GM18861 (cell line): ENCODE data around the gene XIRP2.
"Not testable (repeated sequence)": the region's sequence is repeated elsewhere in the genome, so short reads cannot be mapped to it uniquely, and the experiment has no call there.

Experiments used
- ATAC-seq: cut with Tn5 transposase; IDR thresholded peaks from one replicate; pipeline ENCODE4 v1.9.1; 2021; ENCODE audit not compliant: unreplicated experiment

The XIRP2 gene

DNA sequence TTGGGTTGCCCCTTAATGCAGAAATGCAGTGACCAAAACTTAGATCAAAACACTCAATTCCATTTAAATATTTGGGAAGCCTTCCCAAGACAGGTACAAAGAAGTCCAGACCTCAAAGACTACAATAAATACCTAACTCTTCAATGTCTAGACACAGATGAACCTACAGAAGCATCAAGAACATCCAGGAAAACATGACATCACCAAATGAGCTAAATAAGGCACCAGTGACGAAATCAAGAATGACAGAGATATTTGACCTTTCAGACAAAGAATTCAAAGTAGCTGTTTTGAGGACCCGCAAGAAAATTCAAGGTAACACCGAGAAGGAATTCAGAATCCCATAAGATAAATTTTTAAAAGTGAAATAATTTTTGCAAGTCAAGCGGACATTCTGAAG, 140.2 kb downstream of the XIRP2 start:
- no peak for ATAC-seq

DNA sequence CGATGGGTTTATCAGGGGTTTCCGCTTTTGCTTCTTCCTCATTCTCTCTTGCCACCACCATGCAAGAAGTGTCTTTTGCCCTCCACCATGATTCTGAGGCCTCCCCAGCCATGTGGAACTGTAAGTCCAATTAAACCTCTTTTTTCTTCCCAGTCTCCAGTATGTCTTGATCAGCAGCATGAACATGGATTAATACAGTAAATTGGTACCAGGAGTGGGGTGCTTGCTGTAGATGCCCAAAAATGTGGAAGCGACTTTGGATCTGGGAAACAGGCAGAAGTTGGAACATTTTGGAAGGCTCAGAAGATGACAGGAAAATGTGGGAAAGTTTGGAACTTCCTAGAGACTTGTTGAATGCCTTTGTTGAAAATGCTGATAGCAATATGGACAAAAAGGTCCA, 146.7 kb downstream of the XIRP2 start:
- ATAC-seq = not testable (repeated sequence)

DNA sequence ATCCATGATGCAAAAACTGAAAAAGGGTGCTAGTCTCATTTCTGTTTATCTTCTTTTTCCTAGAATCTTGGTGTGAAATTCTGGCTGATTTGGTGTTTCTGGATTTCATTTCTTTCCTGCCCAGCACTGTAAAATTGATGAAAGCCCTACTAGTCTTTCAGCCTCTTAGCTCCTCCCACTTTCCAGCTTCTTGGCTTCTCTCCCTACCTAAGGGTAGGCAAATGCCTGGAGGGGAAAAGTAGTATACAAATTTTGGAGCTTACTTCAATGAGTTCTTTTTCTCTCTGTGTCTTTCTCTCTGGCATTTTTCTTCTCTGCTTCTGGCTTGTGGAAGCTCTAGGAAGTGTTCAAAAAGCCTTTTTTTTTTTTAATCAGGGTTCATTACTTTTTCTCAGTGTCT, 160.5 kb downstream of the XIRP2 start:
- ATAC-seq = no peak

DNA sequence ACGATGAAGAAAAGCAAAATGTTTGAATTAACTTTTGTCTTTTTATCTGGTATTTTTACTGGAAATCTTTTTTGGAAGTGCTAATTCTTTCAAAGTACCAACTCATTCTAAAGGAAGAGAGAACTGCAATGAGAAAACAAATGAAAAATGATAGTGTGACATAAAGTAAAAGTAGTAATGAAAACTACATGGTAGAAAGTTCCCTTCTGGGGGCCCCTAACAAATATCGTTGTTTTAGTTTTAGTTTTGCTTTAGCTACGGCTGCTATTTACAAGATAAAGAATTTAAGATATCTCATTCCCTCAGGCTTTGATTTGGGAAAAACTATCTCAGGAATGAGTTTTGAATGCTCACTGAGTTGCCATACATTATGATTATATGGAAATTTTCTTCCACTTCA, 161.4 kb downstream of the XIRP2 start:
- no peak for ATAC-seq

DNA sequence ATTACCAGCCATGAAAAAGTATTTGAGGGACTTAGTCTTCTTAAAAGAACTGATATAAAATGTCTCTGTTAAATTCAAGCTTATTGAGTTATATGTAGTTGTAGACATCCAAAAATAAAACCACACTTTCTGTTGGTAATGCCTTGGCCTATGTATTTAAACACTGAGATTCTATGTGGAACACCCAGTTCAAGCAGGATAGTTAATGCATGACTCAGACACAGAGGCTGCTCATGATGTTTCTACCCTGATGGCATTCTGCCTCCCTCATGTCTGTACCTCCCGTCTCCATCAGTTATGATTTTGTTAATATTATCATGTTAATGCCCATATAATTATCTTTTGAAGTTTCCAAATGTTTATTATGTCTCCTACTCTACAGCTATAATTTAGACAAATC, 164.5 kb downstream of the XIRP2 start:
- no peak for ATAC-seq

DNA sequence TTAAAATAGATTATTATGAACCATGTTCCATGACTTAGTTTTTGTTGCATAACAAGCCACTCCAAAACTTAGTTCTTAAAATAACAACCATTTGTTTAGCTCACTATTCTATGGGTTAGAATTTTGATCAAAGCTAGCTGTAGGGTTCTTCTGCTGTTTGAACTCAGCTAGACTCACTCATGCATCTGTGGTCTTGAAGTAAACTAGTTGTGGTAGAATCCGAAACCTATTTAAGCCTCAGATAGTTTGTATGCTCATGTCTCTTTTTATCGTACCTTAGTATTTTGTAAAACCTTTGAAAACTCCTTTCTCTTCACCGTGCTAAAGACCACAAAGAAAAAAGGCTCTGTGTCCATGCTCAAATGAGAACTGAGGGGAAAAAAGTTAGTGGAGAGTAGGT, 166.6 kb downstream of the XIRP2 start:
- no peak for ATAC-seq

DNA sequence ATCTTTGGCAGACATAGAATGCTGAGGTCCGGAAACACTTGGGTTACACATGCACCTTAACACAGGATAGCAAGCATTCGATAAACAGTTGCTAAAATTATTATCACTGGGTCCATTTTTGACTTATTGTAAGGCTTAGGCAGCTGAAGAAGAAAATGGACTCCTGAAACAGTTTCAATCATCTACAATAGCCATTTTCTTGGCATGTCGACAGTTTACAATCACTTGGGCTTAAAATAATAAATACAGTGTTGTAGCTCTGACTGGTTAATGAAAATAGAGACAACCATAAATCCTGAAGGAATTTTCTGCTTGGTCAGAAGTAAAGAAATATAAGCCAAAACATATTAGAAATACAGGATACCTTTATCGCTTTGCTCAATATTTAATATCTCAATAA, 169.2 kb downstream of the XIRP2 start:
- no peak for ATAC-seq

DNA sequence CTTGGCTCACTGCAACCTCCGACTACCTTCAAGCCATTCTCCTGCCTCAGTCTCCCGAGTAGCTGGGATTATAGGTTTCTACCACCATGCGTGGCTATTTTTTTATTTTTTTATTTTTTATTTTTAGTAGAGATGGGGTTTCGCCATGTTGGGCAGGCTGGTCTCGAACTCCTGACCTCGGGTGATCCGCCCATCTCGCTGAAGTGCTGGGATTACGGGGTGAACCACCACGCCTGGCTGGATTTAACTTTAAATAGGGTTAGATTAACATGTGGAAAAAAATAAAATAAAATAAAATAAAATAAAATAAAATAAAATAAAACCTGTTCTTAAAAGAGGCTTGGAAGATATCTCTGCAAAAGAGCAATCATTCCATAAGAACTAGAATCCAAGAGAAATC, 170.9 kb downstream of the XIRP2 start:
- no peak for ATAC-seq

DNA sequence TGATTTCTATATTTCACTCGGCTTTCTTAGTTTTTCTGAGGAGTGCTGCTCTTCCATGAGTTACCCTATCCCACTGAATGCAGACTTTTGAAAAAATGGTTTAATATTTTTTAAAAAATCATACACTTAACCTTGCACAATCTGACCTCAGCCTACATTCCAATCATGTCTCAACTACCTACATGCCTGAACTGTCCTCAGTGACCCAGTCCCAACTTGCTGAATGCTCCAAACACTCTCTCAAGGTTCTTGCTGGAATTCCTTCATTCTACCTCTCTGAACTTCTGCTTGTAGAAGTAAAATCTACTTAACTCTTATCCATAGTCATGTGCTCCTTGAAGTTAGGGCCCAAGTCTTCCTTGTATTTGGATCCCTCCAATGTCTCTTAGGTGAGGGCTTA, 181.6 kb downstream of the XIRP2 start:
- ATAC-seq = no peak

DNA sequence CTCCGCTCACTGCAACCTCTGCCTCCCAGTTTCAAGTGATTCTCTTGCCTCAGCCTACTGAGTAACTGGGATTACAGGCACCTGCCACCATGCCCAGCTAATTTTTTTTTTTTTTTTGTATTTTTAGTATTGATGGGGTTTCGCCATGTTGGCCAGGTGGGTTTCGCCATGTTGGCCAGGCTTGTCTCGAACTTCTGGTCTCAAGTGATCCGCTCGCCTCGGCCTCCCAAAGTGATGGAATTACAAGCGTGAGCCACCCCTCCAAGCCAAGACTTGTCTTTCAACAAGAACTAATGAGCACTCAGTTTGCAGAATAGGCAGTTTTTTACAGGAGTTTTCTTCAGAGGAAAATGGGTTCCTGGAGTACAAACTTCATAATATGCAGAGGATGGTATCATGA, 187.4 kb downstream of the XIRP2 start:
- ATAC-seq = not testable (repeated sequence)

DNA sequence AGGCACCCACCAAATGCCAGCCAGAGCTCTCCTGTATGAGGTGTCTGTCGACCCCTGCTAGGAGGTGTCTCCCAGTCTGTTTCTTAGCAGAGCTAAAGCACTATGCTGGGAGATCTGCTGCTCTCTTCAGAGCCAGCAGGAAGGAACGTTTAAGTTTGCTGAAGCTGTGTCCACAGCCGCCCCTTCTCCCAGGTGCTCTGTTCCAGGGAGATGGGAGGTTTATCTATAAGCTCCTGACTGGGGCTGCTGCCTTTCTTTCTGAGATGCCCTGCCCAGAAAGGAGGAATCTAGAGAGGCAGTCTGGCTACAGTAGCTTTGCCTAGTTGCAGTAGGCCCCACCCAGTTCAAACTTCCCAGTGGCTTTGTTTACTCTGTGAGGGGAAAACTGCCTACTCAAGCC, 210.7 kb downstream of the XIRP2 start:
- not testable (repeated sequence) for ATAC-seq

DNA sequence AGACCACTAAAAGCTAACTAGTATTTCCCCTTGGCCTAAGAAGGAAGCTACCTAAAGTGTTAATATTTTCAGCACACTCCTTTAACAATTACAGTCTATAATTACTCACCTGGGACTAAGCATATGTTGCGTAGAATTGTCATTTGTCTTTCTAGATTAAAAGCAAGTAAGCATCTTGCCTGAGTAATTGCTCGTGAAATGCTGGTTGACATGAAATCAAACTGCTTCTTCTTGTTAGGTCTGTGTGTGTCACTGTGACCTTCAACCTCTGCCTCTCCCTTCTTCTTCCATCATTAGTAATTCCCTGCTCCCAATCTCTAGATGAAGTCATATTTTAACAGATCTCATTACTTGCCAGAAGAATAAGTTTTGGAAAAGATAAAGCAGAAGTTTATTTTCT, 212.2 kb downstream of the XIRP2 start:
- ATAC-seq = no peak

DNA sequence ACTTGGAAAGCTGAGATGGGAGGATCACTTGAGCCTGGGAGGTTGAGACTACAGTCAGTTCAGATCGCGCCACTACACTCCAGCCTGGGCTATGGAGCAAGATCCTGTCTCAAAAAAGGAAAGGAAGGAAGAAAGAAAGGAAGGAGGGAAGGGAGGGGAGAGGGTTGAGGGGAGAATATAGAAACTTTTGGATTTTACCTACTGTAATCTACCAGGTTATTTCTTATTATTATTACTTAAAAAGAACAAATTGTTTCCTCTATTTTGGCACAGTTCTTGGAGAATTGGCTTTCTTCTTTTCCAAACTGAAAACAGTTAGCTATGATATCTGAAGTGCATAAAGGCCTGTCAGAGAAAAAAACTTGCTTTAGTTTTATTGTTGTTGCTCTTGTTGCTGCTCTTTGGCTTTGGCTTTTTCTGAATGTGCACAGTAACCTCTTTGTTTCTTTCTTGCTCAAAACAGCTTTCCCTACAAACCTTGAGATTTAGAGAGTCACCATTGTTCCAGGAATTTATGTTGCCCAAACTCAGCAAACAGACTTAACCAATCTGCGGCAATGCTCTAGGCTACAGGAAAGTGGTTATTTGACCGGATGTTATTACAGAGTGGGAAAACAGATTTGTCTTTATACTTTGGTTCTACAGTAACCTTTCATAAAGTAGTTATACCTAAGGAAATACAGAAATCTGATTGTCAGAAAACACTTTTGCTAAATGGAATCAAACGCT, 214.9 kb downstream of the XIRP2 start:
- ATAC-seq = no peak

DNA sequence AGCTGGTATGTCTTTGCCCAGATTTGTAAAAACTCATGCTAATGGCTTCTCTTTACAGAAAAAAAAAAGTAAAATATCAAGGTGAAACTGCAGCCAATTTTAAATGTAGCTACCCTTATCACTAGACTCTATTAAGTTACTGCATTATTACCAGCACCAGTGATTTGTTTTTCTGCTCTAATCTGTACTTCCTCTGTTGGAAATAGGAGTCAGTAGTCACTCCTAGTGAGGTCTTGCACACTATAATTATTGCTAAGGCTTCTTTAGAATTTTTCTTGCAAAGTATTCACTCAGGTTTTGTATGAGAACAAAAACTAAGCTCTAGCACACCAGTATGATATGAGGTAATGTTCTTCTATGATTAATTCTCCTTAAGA, 215.5 kb downstream of the XIRP2 start:
- ATAC-seq = no peak

DNA sequence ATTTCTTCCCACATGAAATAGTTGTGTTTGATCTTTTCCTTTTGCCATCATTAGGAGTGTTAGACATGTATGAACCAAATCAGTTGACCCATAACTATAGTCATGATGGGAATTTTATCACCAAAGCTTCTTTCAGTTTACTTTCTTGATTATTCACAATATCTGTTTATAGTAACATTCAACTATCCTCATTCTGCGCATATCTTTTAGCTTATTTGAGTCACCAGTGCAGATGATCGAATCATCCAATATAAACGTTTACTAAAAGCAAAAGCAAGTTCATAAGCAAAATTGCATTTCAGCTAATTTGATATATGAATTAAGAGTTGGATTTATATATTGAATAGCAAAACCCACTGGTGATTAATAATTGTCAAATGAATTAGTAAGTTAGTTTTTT, 216.4 kb downstream of the XIRP2 start:
- no peak for ATAC-seq

DNA sequence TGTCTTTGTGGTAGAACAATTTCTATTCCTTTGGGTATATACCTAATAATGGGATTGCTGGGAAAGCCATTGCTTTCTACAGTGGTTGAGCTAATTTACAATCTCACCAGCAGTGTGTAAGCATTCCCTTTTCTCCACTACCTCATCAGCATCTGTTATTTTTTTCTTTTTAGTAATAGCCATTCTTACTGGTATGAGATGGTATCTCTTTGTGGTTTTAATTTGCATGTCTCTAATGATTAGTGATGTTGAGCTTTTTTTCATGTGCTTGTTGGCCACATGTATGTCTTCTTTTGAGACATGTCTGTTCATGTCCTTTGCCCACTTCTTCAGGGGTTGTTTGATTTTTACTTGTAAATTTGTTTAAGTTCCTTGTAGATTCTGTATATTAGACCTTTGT, 221.4 kb downstream of the XIRP2 start:
- ATAC-seq = peak; percentile 72

DNA sequence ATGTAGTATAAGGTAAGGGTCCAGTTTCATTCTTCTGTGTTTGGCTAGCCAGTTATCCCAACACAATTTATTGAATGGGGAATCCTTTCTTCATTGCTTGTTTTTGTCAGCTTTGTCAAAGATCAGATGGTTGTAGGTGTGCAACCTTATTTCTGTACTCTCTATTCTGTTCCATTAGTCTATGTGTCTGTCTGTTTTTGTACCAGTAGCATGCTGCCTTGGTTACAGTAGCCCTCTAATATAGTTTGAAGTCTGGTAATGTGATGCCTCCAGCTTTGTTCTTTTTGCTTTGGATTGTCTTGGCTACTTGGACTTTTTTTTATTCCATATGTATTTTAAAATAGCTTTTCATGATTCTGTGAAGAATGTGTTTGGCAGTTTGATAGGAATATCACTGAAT, 222.1 kb downstream of the XIRP2 start:
- no peak for ATAC-seq

DNA sequence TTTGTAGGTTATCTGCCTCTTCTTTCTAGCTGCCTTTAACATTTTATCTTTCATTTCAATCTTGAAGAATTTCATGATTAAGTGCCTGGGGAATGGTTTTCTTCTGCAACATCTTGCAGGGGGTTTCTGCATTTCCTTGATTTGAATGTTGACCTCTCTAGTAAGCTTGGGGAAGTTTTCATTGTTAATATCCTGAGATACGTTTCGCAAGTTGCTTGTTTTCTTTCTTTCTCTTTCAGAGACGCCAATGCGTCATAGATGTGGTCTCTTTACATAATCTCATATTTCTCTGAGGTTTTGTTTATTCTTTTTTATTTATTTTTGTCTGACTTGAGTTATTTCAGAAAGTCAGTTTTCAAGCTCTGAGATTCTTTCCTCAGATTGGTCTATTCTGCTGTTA, 225.7 kb downstream of the XIRP2 start:
- no peak for ATAC-seq

DNA sequence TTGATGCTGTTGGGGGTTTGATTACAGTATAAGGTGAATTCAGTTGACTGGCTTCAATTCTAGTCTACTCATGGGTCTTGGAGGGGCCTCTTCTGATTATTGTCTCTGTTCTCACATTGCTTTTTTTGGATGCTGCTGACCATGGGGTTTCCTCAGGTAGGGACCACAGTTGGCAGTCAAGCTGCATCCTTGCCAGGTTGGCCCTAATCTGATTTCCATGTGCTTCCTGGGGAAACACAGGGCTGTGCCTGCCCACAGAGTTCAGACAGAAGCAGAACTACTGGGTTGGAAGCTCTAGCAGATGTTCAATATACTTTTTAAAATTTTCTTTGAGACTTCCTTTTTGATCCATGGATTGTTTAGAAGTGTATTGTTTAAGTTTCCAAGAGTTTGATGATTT, 227.3 kb downstream of the XIRP2 start:
- no peak for ATAC-seq

DNA sequence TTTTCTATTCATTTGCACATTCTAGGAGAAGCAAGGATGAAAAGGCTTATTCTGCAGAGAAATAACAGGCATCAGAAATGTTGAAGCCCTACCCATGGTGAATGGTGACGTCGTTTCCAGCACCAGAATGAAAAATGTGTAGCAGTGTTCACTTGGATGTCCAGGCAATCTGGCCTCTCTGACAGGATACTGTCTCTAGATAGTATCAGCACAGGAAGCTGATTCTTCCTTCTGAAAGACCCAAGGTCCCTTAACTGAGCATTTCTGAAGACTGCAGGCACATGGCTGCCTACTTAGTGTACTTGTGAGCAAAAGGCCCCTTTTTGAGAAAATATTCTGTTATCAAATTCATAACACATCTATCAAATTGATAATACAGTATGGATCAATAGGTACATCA, 234.1 kb downstream of the XIRP2 start:
- ATAC-seq = no peak

DNA sequence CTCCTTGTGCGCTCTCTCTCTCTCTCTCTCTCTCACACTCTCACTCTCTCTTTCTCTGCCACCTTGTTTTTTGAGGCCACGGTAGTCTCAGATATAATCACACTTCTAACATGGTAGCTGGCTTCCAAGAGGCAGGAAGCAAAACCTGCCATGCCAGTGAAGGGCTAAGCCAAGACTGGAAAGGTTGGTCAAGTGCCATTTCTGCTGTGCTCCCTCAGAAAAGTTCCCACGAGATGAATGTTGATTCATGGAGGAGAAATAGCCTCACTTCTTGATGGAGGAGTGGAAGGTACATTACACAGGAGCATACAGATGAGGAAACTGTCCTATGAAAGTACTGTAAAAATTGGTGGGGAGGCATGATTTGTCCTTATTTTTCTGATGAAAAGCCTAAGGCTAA, 237.9 kb downstream of the XIRP2 start:
- ATAC-seq = no peak

DNA sequence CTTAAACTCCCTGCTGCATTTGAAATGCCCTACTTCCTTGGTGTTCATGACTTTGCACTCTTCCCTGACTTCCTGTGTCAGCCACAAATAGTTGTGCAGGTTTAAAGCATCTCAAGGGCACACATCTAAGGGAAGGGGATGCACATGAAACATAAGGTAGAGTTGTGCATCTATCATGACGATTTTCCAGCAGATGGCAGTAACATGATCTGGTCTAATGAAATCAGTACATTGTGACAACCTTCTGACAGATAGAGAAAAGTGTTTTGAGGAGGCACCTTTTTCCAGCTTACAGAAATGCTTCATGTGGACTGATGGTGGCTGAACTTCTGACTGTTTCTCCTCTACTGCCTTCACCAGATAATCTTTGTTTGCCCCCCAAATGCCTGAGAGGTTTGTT, 238.9 kb downstream of the XIRP2 start:
- no peak for ATAC-seq

DNA sequence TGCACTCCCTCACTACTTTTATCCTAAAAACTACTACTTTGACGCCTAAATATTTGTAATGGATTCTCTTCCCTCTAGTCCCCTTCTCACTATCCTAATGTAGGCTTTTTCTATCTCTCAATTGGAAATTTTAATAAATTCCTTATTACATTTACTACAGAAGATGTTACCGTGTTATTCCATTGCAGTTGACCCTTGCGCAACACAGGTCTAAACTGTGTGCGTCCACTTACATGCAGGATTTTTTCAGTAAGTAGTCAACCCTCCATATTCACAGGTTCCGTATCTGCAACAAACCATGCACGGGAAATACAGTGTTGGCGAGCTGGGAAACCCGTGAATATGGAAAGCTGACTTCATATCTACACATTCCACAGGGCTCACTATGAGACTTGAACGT, 239.8 kb downstream of the XIRP2 start:
- ATAC-seq = no peak

DNA sequence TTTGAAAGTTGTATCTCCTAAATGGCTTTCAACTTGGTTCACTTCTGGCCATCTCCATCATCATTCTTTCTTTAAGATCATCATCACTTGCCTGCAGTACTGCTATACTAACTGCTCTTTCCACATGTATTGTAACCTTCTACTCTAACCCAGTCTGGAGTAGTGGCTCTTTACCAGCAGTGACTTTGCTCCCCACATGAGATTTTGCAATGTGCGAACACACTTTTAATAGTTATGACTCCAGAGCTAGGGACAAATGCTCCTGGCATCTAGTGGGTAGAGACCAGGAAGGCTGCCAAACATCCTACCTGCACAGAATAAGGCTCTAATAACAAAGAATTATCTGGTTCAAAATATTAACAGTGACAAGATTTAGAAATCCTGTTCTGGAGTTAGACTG, 243.8 kb downstream of the XIRP2 start:
- no peak for ATAC-seq
